HG02678 (cell line): ENCODE results near the gene FBXW7.
"Not testable (repeated sequence)": the region's sequence is repeated elsewhere in the genome, so short reads cannot be mapped to it uniquely, and the experiment has no call there.

Experiments used
- ATAC-seq: cut with Tn5 transposase; IDR thresholded peaks from one replicate; pipeline ENCODE4 v1.9.1; 2021; ENCODE audit warnings: mild to moderate bottlenecking, moderate library complexity; ENCODE audit not compliant: unreplicated experiment

Gene FBXW7

DNA sequence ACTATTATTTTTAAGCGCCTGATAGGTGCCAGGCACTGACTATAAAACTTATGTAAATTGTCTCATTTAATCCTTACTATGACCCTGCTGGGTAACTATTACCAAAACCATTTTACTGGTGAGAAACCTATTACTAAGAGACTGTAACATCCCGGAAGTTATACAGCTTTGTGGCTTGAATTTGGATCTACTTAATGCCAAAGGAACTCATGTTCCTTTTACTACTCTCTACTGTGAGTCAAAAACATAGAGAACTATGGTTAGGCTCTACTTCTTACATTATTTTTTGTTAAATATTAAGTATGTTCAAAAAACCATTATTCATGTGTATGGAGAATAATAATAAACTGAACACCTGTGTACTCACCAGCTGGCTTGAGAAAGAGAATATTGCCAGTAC is 14.8 kb upstream of the FBXW7 start:
- ATAC-seq = peak; percentile 40

DNA sequence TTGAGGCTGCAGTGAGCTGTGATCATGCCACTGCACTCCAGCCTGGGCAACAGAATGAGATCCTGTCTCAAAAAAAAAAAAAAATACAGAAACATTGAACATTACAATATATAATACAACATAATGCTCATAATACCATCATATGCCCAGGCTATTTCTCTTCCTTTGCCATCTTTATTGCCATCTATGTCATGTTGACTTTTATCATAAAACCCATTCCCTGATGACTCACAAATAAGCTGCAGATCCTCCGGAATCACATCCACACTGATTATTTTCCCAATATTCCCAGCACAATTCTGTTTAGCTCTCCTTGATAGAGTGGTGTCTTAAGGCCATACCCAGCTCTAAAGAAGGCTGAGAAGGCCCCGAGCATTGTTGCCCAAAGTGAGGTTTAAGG is 9.2 kb upstream of the FBXW7 start:
- no peak for ATAC-seq

DNA sequence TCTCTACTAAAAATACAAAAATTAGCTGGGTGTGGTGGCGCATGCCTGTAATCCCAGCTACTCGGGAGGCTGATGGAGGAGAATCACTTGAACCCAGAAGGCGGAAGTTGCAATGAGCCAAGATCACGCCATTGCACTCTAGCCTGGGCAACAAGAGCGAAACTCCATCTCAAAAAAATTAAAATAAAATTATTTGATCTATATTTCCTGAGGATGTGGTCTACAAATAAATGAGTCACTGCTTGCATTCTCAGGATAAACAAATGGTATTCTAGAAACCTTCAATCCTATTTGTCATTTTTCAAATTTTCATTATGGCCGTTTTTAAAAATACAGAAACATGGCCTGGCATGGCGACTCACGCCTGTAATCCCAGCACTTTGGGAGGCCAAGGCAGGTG is 8.6 kb upstream of the FBXW7 start:
- ATAC-seq = not testable (repeated sequence)

DNA sequence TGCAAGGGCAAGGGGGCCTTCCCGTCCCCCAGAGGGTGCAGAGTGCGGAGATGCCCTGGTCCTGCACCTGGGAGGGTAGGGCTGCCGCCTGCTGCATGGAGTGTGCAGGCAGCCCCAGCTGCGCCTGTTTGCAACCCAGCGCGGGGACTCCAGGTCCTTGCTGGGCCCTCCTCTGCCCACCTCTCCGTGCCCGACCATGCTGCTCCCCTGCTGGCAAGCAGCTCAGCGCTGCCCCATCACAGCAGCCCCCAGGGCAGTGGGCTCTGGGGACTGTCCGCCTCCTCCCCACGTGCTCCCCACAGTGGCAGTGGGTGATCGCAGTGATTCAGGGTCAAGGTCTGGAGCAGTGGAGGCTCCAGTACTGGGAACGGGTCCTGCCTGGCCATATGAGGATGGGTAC is 5.0 kb upstream of the FBXW7 start:
- ATAC-seq = no peak

DNA sequence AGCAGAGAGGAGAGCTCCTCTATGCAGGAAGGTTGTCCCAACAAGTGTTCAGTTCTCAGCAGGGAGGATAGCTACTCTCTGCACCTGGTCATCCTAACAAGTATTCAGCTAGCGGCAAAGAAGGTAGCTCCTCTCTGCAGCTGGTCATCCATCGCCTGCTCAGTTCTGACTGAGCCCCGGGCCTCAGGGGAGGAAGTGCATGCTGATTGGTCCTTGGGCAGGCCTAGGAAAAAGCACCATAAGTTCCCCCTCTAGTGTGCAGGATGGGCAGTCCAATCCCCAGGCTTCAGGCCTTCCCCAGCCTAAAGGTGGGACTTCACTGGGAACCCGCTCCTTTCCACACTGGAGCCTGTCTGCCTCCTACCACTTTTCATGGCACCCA is 4.4 kb upstream of the FBXW7 start:
- peak; percentile 24 for ATAC-seq

DNA sequence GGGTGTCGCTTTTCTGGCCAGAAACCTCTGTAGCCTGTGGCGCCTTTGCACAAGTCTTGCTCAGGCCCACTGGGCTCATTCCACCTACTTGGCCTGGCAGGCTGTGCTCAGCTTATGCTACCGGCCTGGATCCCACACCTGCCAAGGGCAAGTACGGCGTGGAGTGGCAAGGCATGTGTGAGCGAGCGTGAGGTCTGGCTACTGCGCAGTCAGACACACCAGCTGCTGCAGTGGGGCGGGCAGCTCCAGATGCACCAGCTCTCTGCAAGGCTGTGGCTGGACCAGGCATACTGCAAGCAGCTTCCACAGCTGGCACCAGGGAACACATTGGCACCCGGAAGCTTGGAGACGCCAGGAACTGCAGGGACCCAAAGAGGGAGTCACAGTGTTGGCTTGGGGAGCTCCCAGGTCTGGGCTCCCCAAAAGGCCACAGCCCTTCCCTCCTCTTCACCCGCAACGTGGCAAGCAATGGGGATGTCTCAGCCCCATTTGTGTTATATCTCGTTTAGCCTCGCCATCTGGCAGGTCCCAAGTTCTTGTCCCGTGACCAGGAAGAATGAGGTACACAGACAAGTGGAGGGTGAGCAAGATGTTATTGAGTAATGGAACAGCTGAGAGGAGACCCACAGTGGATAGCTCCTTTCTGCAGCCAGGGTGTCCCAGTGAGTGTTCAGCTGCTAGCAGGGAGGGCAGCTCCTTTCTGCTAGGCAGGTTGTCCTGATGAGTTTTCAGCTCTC is 3.8 kb upstream of the FBXW7 start:
- no peak for ATAC-seq

DNA sequence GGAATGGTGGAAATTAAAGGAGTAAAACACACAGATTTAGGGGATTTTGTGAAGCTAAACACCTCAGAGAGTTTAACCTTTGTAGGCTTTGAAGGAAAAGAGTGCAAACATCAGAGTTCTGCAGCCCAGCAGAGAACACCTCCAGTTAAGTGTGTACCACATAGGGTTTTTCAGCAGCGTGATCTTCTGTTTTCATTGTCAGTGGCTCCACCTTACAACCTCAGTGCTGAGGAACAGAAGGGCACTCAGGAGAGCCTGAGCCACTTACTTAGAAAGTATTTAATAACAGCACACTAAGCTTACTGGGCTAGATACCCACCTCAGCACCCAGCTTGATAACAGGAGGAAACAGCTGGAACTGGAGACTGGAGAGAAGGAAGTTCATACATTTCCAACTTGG is 2.0 kb upstream of the FBXW7 start:
- no peak for ATAC-seq

DNA sequence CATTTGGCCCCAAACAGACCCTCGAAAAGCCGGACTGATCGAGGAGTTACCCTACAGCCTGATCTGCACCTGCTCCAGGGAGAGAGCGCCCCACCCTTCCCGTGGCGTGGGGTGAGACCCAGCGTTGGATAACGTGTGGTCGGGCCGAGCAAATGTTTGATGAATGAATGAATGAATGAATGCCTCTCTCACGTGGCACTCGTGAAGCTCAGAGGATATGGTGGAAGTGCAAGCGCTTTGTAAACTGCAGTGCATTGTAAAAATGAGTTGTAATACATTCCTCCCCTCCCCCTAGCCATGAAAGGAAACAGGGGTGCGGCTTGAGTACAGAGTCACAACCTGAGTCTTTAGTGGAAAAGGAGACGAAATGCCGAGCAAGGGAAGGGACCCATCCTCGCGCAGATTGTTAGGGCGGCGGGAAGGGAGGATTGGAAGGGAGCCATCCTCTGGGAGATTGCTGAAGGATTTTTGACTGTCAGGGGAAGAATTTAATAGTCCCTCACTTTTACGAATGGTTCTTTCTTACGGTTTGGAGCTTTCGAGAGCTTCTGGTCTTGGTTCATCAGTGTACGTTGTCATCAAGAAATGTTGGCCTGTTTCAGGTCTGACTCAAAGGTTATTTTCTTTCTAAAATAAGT is 772 bp upstream of the FBXW7 start:
- ATAC-seq = peak; percentile 31

DNA sequence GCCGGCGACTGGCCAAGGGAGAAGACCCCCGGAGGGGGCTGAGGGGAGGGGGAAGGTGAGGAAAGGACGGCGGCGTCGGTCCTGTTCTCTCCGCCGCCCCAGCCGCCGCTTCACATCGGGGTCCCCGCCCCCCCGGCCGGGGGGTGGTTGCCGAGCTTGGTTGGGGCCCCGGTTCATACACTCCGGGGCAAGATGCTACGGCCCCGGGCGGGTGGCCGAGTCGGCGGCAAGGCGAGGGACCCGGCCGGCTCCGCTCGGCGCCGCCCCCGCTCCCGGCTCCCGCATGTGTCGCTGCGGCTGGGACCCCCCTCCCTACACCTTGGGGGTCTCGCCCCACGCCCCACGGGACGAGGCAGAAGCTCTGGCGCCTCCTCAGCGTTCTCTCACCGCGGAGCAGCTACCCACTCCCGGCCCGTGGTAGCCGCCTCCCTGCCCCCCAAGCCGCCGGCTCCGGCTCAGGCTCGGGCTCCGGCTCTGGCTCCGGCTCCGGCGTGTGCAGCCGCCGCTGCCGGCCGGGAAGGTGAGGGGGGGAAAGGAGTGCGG is 461 bp downstream of the FBXW7 start:
- ATAC-seq = peak; percentile 3

DNA sequence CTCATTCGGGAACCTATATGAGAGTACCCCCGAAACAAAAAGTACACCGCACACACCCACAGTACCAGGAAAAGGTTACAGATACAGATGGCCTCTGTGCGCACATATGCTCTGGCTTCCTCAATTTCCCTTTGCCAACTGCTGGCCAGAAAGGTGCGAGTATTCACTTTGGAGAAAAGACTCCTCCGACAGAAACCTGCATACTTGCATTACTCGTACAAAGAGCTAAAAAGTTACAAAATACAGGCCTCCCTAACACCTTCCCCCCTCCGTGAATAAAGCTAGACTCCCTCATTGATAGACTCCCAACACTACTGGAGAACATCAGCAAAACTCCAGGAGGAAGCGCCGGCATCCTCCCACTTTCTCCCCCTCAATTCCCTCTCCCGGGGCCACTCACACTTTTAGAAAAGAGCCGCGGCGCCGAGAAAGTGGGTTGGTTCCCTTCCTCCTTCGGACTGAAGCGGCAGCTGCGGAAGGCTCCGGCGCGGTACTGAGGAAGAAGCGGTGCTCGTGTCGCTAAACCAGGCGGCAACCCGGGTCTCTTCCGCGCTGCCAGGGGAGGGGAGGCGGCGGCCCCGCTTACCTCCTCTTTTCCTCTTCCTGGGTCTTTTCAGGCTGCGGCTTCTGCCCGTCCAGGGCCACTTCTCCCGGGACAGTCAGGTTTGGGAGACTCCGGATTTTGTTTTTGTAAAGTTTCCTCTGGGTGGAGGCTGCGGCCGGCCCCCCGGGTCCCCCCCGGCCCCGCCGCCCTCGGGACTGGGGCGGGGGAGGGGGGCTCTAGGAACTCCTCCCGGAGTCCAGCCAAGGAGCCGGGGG is 1.1 kb downstream of the FBXW7 start:
- no peak for ATAC-seq

DNA sequence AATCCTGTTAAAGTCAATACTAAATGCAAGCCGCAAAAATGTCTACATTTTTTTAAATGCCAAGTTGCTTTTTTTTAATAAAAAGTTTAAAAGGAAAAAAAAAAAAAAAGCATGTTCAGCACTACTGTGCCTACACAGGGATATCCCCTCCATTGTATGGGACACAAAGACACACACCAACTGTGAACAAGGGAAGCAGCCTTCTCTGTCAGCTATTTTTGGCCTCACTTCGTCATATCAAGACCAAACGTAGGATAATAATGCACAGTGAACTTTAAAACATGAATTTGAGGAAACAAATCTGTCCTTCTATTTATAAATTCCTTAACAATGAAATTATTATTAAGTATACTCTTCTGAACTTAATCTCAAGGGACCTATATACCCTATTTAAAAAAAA is 4.4 kb downstream of the FBXW7 start:
- ATAC-seq = no peak

DNA sequence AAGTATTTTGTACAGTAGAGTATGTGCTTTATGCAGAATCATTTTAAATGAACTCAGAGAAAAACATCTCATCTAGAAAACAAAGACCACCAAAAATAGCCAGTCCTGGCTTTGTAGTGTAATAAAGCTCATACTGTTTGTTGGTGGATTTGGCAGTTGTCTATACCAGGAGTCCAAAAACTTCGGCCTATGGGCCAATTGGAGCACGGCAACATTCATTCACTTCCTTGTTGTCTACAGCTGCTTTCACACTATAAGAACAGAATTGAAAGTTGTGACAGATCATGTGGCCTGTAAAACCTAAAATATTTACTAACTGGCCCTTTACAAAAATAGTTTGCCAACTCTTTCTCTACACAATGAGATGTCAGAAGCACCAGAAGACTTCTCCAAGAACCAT is 5.3 kb downstream of the FBXW7 start:
- ATAC-seq = no peak

DNA sequence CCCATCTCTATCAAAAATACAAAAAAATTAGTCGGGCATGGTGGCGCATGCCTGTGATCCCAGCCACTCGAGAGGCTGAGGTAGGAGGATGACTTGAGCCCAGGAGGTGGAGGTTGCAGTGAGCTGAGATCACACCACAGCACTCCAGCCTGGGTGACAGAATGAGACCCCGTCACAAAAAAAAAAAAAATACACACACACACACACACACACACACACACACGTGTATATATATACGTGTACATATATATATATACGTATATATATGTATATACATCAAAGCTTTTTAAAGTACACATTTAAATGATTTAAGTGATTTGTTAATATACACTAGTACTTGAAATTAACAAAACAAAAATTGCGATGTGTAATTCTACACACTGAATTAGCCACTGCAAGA is 6.0 kb downstream of the FBXW7 start:
- no peak for ATAC-seq

DNA sequence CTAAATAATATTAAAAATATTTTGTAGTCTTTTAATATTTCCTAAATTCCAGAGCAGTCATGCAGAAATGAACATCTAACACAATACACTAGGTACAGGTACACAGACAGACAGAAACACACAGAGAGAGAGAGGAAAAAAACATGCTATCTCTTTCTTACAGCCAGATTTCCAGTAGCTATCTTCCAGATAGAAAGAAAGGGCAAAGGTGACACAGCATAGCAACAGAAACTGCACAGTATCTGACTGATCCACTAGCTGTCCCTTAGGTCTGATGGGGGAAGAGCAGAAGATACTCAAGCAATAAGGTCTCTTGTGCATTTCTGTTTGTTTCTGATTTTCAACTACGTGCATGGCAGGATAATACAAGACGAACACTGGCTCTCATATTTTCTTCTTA is 7.8 kb downstream of the FBXW7 start:
- no peak for ATAC-seq

DNA sequence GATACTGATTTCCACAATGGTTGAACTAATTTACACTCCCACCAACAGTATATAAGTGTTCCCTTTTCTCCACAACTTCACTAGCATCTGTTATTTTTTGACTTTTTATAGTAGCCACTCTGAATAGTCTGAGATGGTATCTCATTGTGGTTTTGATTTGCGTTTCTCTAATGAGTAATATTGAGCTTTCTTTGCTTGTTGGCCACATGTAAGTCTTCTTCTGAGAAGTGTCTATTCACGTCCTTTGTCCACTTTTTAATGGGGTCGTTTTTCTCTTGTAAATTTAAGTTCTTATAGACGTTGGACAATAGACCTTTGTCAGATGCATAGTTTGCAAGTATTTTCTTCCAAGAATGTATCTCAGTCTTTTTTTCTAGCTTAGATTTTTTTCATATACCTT is 10.0 kb downstream of the FBXW7 start:
- peak; percentile 63 for ATAC-seq

DNA sequence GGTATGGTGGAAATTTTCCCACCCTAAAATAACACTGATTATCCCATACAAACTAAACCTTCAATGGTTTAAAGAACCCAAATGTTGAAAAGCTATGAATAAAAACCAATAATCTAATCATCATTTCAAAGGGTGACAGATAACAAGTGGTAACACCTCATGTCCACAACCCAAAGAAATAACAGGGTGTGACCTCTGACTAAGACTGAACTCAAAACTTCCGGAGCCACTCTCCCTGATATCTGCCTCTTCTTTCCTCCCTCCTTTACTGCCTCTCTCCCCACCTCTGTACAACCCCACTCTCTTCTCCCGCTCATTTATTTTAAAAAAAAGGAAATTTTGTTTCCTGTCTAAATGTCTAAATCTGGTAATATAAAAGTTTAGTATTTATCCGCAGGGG is 11.5 kb downstream of the FBXW7 start:
- ATAC-seq = no peak

DNA sequence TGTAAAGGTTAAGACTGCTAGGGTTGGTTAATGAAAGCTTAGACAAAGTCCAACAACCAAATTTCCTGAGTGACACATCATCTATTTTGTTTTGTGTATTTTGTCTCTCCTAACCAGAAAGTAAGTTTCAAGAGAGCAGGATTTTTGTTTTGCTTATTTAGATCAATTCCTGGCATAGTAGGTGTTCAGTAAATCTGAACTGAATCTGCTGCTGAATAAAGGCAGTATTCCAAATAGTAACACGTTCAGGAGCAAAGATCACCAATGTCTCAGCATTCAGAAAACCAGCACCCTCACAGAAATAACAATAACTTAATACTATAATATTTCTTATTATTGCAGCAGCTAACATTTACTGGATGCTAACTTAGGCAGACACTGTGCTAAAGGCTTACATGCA is 12.2 kb downstream of the FBXW7 start:
- ATAC-seq = no peak

DNA sequence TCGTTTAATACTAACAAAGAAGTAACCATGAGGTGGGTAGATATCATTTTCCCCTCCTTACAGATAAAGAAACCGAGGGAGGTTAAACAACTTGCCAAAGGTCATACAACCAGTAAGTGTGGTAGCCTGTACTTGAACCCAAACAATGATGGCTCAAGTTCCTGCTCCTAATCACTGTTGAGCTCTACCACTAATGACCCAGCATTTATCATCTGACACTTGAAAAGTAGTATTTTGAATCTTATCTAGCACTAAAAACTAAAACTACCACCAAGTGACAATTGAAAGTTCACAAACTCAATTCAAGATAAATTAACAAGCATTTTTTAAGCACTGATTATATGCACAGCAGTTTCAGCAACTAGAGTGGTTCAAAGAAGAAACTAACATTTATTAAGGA is 13.1 kb downstream of the FBXW7 start:
- ATAC-seq = no peak

DNA sequence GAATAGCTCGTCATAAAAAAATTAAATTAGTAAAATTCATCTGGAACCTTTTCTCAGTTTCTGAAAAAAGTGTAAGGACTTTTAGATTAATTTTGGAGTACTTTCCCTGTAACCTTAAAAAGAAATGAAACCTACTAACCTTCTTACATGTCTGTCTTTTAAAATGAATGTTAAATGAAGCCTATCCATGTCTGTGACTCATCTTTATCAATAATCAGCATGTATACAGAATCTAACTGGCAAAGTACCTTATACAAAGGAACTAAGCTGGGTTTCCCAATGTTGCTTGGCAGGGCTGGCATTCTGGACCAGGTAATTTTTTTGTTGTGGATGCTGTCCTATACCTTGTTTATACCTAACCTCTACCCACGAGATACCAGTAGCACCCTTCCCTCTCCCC is 13.6 kb downstream of the FBXW7 start:
- no peak for ATAC-seq

DNA sequence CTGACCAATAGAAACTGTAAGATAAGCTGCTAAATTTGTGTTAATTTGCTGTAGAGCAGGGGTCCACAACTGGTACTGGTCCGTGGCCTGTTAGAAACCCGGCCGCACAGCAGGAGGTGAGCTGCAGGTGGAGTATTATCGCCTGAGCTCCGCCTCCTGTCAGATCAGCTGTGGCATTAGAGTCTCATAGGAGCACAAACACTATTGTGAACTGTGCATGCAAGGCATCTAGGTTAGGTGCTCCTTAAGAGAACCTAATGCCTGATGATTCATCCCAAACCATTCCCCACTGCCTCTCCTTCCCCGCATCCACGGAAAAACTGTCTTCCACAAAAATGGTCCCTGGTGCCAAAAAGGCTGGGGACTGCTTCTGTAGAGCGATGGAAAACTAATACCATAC is 19.7 kb downstream of the FBXW7 start:
- ATAC-seq = no peak

DNA sequence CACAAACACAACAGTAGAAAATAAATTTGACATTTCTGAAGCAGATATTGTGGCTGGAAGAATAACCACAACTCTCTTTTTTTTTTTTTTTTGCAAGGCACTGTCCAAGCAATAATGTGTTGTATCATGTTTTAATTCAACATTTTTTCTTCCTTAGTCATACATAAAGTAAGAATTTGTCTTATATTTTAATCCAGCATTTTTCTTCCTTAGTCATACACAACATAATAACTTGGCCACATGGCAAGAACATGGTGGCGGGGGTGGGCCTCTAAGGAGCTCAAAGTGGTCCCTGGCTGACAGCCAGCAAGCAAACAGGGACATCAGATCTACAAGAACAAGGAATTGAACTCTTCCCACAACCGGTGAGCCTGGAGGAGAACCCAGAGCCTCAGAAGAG is 20.2 kb downstream of the FBXW7 start:
- no peak for ATAC-seq

DNA sequence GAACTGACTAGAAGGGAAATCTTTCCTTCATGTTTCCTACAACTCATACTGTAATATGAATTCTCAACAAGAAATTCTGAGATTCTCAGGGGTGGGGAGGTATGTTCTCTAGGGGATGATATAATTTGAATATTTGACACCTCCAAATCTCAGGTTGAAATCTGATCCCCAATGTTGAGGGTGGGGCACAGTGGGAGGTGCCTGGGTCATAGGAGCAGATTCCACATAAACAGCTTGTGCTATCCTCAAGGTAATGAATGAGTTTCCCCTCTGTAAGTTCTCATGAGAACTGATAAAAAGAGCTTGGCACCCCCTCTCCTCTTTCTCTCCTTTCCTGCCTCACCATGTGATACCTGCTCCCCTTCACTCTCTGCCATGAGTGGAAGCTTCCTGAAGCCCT is 21.5 kb downstream of the FBXW7 start:
- no peak for ATAC-seq
